ENCODE measurements around the gene ERMARD.
"Not testable (repeated sequence)": the region's sequence is repeated elsewhere in the genome, so short reads cannot be mapped to it uniquely, and the experiment has no call there.

ERMARD gene

GRCh38 chr6:169755162-169755561 is 3.7 kb downstream of the ERMARD start:
- H3K4me3 ChIP-seq (ENCODE audit: low read depth, low read length), result no peak overlapping the region
- no peak for DNase-seq (ENCODE audit: low read depth)
- TF ChIP-seq, protein P1, sequence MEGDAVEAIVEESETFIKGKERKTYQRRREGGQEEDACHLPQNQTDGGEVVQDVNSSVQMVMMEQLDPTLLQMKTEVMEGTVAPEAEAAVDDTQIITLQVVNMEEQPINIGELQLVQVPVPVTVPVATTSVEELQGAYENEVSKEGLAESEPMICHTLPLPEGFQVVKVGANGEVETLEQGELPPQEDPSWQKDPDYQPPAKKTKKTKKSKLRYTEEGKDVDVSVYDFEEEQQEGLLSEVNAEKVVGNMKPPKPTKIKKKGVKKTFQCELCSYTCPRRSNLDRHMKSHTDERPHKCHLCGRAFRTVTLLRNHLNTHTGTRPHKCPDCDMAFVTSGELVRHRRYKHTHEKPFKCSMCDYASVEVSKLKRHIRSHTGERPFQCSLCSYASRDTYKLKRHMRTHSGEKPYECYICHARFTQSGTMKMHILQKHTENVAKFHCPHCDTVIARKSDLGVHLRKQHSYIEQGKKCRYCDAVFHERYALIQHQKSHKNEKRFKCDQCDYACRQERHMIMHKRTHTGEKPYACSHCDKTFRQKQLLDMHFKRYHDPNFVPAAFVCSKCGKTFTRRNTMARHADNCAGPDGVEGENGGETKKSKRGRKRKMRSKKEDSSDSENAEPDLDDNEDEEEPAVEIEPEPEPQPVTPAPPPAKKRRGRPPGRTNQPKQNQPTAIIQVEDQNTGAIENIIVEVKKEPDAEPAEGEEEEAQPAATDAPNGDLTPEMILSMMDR (IDR thresholded peaks at IDR 0.05; ENCODE audit: low read depth, low read length, missing control alignments), result no peak

DNA sequence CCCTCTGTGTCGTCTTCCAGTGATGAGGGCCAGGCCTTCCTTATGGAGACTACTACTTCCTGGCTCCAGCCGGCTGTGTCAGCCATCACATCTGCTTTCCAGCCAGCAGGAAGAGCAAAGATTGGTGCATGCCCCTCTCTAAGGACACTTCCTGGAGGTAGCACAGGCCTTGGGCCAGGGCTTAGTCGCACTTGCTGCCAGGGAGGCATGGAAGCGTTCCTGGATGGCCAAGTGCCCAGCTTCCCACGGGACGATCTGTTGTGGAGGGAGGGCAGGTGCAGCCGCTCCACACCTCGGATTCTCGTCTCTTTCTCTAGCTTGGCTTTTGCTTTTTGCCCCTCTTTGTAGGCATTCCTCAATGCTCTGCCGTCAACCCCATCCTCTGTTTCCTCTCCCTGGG is 11.9 kb downstream of the ERMARD start:
- no peak for DNase-seq (ENCODE audit: low read depth)
- no peak overlapping the region for H3K4me3 ChIP-seq (ENCODE audit: low read depth, low read length)
- TF ChIP-seq, protein P1 (IDR thresholded peaks at IDR 0.05; ENCODE audit: low read depth, low read length, missing control alignments), result no peak

GRCh38 chr6:169763881-169764280 is 12.5 kb downstream of the ERMARD start:
- TF ChIP-seq, protein P1 (IDR thresholded peaks at IDR 0.05; ENCODE audit: low read depth, low read length, missing control alignments), result no peak
- DNase-seq (ENCODE audit: low read depth), result no peak
- H3K4me3 ChIP-seq (ENCODE audit: low read depth, low read length), result no peak overlapping the region

DNA sequence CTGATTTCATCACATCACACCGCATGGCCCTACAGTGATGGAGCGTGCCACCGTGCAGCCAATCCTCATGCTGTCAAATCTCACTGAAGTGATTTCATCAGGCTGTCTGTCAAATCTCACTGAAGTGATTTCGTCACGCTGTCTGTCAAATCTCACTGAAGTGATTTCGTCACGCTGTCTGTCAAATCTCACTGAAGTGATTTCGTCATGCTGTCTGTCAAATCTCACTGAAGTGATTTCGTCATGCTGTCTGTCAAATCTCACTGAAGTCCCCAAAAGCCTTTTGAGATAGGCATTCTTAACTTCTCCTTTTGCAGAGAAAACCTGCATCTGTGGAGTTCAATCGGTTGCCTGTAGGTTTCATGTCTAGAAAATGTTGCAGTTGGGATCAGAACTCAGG is 14.4 kb downstream of the ERMARD start:
- not testable (repeated sequence) for DNase-seq (ENCODE audit: low read depth); H3K4me3 ChIP-seq (ENCODE audit: low read depth, low read length)

GRCh38 chr6:169766232-169766631 is 14.8 kb downstream of the ERMARD start:
- TF ChIP-seq, protein P1 (IDR thresholded peaks at IDR 0.05; ENCODE audit: low read depth, low read length, missing control alignments), result no peak
- H3K4me3 ChIP-seq (ENCODE audit: low read depth, low read length), result no peak overlapping the region
- DNase-seq (ENCODE audit: low read depth), result no peak

DNA sequence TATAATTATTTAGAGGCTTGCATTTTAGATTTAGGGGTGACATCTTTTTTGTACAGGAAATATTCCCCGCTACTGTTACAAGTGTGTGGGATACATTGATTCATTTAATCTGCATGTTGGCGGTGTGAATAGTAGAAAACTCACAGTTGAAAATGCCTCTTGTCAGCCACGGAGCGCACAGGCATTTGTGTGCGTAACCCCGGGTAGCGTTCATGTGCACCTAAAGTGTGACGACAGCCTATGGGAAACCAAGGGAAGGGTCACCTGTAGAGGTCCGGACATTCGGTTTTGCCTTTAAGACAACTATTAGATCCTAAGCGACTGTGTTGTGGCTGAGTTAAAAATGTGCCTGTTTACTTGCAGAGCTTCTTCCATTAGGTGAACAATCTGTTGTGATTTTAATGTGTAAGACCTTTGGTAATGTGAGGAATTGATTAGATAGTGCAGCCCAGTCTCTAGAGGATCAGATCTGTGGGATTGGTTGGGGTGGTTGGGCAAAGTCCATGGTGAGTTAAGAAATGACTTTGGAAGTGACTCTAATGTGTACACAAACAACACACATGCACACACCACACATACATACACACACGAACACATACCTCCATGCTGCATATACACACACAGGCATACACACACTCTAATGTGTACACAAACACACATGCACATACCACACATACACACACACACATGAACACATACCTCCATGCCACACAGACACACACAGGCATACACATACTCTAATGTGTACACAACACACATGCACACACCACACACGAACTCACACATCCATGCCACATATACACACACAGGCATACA is 15.7 kb downstream of the ERMARD start:
- H3K4me3 ChIP-seq (ENCODE audit: low read depth, low read length), result no peak overlapping the region
- TF ChIP-seq, protein P1 (IDR thresholded peaks at IDR 0.05; ENCODE audit: low read depth, low read length, missing control alignments), result no peak
- DNase-seq (ENCODE audit: low read depth), result no peak

DNA sequence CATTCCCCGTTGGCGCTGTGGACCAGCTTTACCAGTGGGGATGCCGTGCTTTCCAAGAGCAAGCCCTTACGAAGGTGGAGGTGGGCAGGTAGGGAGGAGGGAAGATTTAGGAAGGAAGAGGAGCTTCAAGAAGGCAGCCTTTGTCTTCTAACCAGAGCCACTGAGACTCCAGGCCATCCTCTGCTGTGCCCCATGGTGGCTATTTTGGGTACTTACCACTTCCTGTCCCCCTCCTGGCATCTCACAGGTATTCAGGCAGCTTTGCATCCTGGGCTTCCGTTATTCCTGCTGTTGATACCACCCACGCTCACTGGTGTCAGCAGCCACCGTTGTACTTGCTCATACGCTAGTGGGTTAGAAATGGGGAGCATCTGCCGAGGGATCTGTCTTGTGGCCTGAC is 22.9 kb downstream of the ERMARD start:
- TF ChIP-seq, protein P1 (IDR thresholded peaks at IDR 0.05; ENCODE audit: low read depth, low read length, missing control alignments), result no peak
- DNase-seq (ENCODE audit: low read depth), result no peak
- H3K4me3 ChIP-seq (ENCODE audit: low read depth, low read length), result no peak overlapping the region
